H1 (cell line): ENCODE results near the gene ADGRV1. TPM values are rescaled to one million over a fixed set of nuclear protein-coding genes. Genes with fewer than 3 reads are reported as not detected.

Experiments used
- CTCF ChIA-PET: fragments of 300-600 bp; sonication (Branson Sonifier 250); formaldehyde crosslinking; loops from one replicate; lab custom pipeline; 2021; ENCODE audit not compliant: partially characterized antibody; lab: Charles Lee
- POLR2A ChIA-PET: fragments of 300-600 bp; sonication (Branson Sonifier 250); formaldehyde crosslinking; loops from one replicate; lab custom pipeline; 2021; ENCODE audit warnings: inconsistent platforms; ENCODE audit not compliant: partially characterized antibody; lab: Charles Lee
- DNase-seq, 2 experiments: peaks; one replicate each; pipeline versions ENCODE4 v3.0.0 to v3.0.0-alpha.2; 2010 to 2022; ENCODE audit warnings: low spot score in 2 of 2, low read depth in 1 of 2, mixed read lengths in 1 of 2
- FAIRE-seq: peaks from 2 replicates; lab custom pipeline; 2011; peaks lifted over from hg19 to GRCh38; lab: Jason Lieb, UNC
- H2AFZ ChIP-seq: 2 replicates; pipeline ENCODE4 v1.8.1; 2012; ENCODE audit warnings: low read length, inconsistent platforms
- H2AK5ac ChIP-seq: 2 replicates; pipeline ENCODE4 v1.6.1; 2013; ENCODE audit warnings: low read depth, low read length
- H2BK120ac ChIP-seq: replicated peaks from 2 replicates; pipeline ENCODE3; 2013; ENCODE audit warnings: low read depth, low read length, inconsistent platforms
- H2BK12ac ChIP-seq: 2 replicates; pipeline ENCODE4 v1.6.1; 2013; ENCODE audit warnings: low read depth, low read length
- H2BK15ac ChIP-seq: 2 replicates; pipeline ENCODE4 v1.6.1; 2013; ENCODE audit warnings: low read length
- H2BK20ac ChIP-seq: 2 replicates; pipeline ENCODE4 v1.6.1; 2013; ENCODE audit warnings: low read length
- H2BK5ac ChIP-seq: 2 replicates; pipeline ENCODE4 v1.6.1; 2013; ENCODE audit warnings: low read depth, low read length
- H3K14ac ChIP-seq: 2 replicates; pipeline ENCODE4 v1.6.1; 2013; ENCODE audit warnings: inconsistent platforms; ENCODE audit not compliant: insufficient read length
- H3K18ac ChIP-seq: 2 replicates; pipeline ENCODE4 v1.6.1; 2013; ENCODE audit warnings: low read length; ENCODE audit errors: extremely low read depth
- H3K23ac ChIP-seq: 2 replicates; pipeline ENCODE4 v1.6.1; 2013; ENCODE audit warnings: inconsistent platforms; ENCODE audit not compliant: insufficient read length
- H3K23me2 ChIP-seq: 2 replicates; pipeline ENCODE4 v1.6.1; 2013; ENCODE audit warnings: low read depth, low read length
- H3K27ac ChIP-seq: 2 replicates; pipeline ENCODE4 v1.6.1; 2011; ENCODE audit warnings: low read depth, low read length, inconsistent platforms
- H3K27me3 ChIP-seq, 4 experiments: replicated peaks in 1 of 4; 1 replicate in 1 of 4; 2 replicates in 3 of 4; pipeline versions ENCODE4 v1.6.1 to v1.8.1; 2011 to 2013; ENCODE audit warnings: low read length in 3 of 4, mild to moderate bottlenecking in 3 of 4, inconsistent platforms in 2 of 4, mixed read lengths in 2 of 4, moderate library complexity in 1 of 4; ENCODE audit not compliant: control insufficient read depth in 3 of 4, insufficient read depth in 3 of 4; ENCODE audit errors: extremely low read depth in 1 of 4
- H3K36me3 ChIP-seq, 4 experiments: 2 replicates each; pipeline versions ENCODE4 v1.6.1 to v1.8.1; 2011 to 2013; ENCODE audit warnings: mild to moderate bottlenecking in 4 of 4, low read length in 3 of 4, moderate library complexity in 2 of 4, control low read depth in 1 of 4, inconsistent platforms in 1 of 4; ENCODE audit not compliant: insufficient read depth in 4 of 4, control insufficient read depth in 2 of 4
- H3K4ac ChIP-seq: replicated peaks from 2 replicates; pipeline ENCODE3; 2013; ENCODE audit warnings: low read length, low read depth, mixed read lengths, inconsistent platforms; ENCODE audit not compliant: insufficient read length
- H3K4me1 ChIP-seq, 4 experiments: replicated peaks in 1 of 4; 1 replicate in 1 of 4; 2 replicates in 3 of 4; pipeline versions ENCODE4 v1.6.1 to v1.8.1; 2011 to 2013; ENCODE audit warnings: low read length in 3 of 4, inconsistent platforms in 2 of 4, mixed read lengths in 1 of 4; ENCODE audit not compliant: insufficient read depth in 4 of 4, control insufficient read depth in 3 of 4
- H3K4me2 ChIP-seq, 2 experiments: 2 replicates each; pipeline versions ENCODE4 v1.6.1 to v1.8.1; 2011 to 2013; ENCODE audit warnings: low read depth in 2 of 2, low read length in 2 of 2, control low read depth in 1 of 2, inconsistent platforms in 1 of 2, mild to moderate bottlenecking in 1 of 2; ENCODE audit not compliant: insufficient read depth in 1 of 2
- H3K4me3 ChIP-seq, 4 experiments: fragments of 200-600, 300-600 bp in 1 of 4; sonication (generic), shearing (Covaris generic), sonication (Bioruptor Twin) in 1 of 4; 2 replicates each; pipeline versions ENCODE4 v1.5.1 to v1.8.1; 2011 to 2016; ENCODE audit warnings: low read length in 4 of 4, low read depth in 3 of 4, control low read depth in 2 of 4, inconsistent platforms in 2 of 4, mild to moderate bottlenecking in 2 of 4, mixed read lengths in 1 of 4, moderate library complexity in 1 of 4; ENCODE audit not compliant: insufficient read depth in 2 of 4; ENCODE audit errors: extremely low read depth in 1 of 4
- H3K56ac ChIP-seq: replicated peaks from 2 replicates; pipeline ENCODE3; 2013; ENCODE audit warnings: low read depth, mild to moderate bottlenecking, mixed read lengths, low read length, inconsistent platforms; ENCODE audit not compliant: insufficient read length
- H3K79me1 ChIP-seq: 2 replicates; pipeline ENCODE4 v1.6.1; 2013; ENCODE audit warnings: low read depth, low read length, control low read depth
- H3K79me2 ChIP-seq, 2 experiments: 2 replicates each; pipeline versions ENCODE4 v1.6.1 to v1.8.1; 2012 to 2013; ENCODE audit warnings: low read length in 2 of 2, mild to moderate bottlenecking in 2 of 2, inconsistent platforms in 1 of 2; ENCODE audit not compliant: insufficient read depth in 2 of 2, control insufficient read depth in 1 of 2
- H3K9ac ChIP-seq, 4 experiments: replicated peaks in 1 of 4; 1 replicate in 1 of 4; 2 replicates in 3 of 4; pipeline versions ENCODE4 v1.6.1 to v1.8.1; 2011 to 2013; ENCODE audit warnings: low read depth in 3 of 4, low read length in 3 of 4, control low read depth in 2 of 4, mild to moderate bottlenecking in 2 of 4, moderate library complexity in 2 of 4, inconsistent platforms in 1 of 4; ENCODE audit errors: extremely low read depth in 1 of 4
- H3K9me3 ChIP-seq, 2 experiments: 2 replicates each; pipeline versions ENCODE4 v1.6.1 to v1.8.1; 2012 to 2013; ENCODE audit warnings: mild to moderate bottlenecking in 2 of 2, moderate library complexity in 2 of 2, control low read depth in 1 of 2, inconsistent platforms in 1 of 2, low read depth in 1 of 2, low read length in 1 of 2, mixed read lengths in 1 of 2; ENCODE audit not compliant: insufficient read depth in 2 of 2
- H4K20me1 ChIP-seq, 2 experiments: replicated peaks in 1 of 2; 2 replicates each; pipeline versions ENCODE3 to v1.8.1; 2011 to 2013; ENCODE audit warnings: inconsistent platforms in 2 of 2, low read length in 2 of 2, mild to moderate bottlenecking in 1 of 2; ENCODE audit not compliant: insufficient read depth in 2 of 2, control insufficient read depth in 1 of 2
- H4K5ac ChIP-seq: 2 replicates; pipeline ENCODE4 v1.6.1; 2013; ENCODE audit warnings: low read length, low read depth, mixed read lengths, inconsistent platforms; ENCODE audit not compliant: insufficient read length
- H4K8ac ChIP-seq: 2 replicates; pipeline ENCODE4 v1.8.0; 2013; ENCODE audit warnings: mild to moderate bottlenecking, moderate library complexity, low read length, inconsistent platforms; ENCODE audit not compliant: insufficient read depth; ENCODE audit errors: extremely low read depth
- H4K91ac ChIP-seq: replicated peaks from 2 replicates; pipeline ENCODE3; 2013; ENCODE audit warnings: low read length, mixed read lengths, inconsistent platforms; ENCODE audit not compliant: insufficient read length
- CHD1 ChIP-seq: IDR thresholded peaks from 2 replicates; pipeline ENCODE4 v1.6.1; 2012; ENCODE audit warnings: low read depth, low read length, improper control_type of control experiment
- FOSL1 ChIP-seq: IDR thresholded peaks from 2 replicates; pipeline ENCODE4 v1.6.1; 2011; ENCODE audit warnings: mild to moderate bottlenecking, low read depth, low read length, moderate library complexity; ENCODE audit not compliant: insufficient read depth
- NRF1 ChIP-seq: IDR thresholded peaks from 2 replicates; pipeline ENCODE4 v1.6.1; 2011; ENCODE audit warnings: mild to moderate bottlenecking, low read depth, low read length, improper control_type of control experiment
- POLR2A ChIP-seq, 2 experiments: IDR thresholded peaks; 1 replicate in 1 of 2; 2 replicates in 1 of 2; pipeline ENCODE4 v1.6.1; 2011; ENCODE audit warnings: low read depth in 2 of 2, low read length in 2 of 2, mild to moderate bottlenecking in 2 of 2; ENCODE audit errors: control extremely low read depth in 1 of 2
- RXRA ChIP-seq: IDR thresholded peaks from 2 replicates; pipeline ENCODE4 v1.6.1; 2011; ENCODE audit warnings: low read depth, mild to moderate bottlenecking, low read length, moderate library complexity; ENCODE audit not compliant: insufficient read depth
- SIRT6 ChIP-seq: IDR thresholded peaks from one replicate; pipeline ENCODE4 v1.7.1; 2012; ENCODE audit warnings: low read length, inconsistent platforms
- SUZ12 ChIP-seq: fragments of 200-600 bp; sonication (generic); IDR thresholded peaks from 2 replicates; pipeline ENCODE4 v1.6.1; 2012; ENCODE audit warnings: mild to moderate bottlenecking, inconsistent platforms, low read length, moderate library complexity, mixed read lengths
- YY1 ChIP-seq: IDR thresholded peaks from 2 replicates; pipeline ENCODE4 v1.6.1; 2011; ENCODE audit warnings: low read depth, mild to moderate bottlenecking, low read length
- WGBS, 2 experiments: shearing (Covaris generic) in 1 of 2; methylation state at CpG; one replicate each; pipeline versions ENCODE4 v1.1.6 to v1.1.7; 2013 to 2015; ENCODE audit warnings: low lambda C conversion rate in 2 of 2, mixed read lengths in 2 of 2, inconsistent platforms in 1 of 2, low coverage in 1 of 2, missing lambda C conversion rate in 1 of 2; ENCODE audit not compliant: insufficient replicate concordance in 2 of 2, insufficient coverage in 1 of 2, insufficient read length in 1 of 2; ENCODE audit errors: extremely low coverage in 1 of 2, missing lambda C conversion rate in 1 of 2; 5-methylcytosine and 5-hydroxymethylcytosine counted together
- polyA plus RNA-seq, 7 experiments: library from polyadenylated mRNA; depleted of rRNA in 3 of 7; stranded (reverse) in 5 of 7; unstranded in 2 of 7; fragments of >200 nt in 5 of 7; fragments of 200-250 nt in 2 of 7; gene quantifications; 1 replicate in 5 of 7; 2 replicates in 1 of 7; 4 replicates in 1 of 7; pipeline versions ENCODE4 v1.2.1 to v1.2.3, GENCODE V29; 2011 to 2013; ENCODE audit warnings: missing spikeins in 2 of 7, mixed read lengths in 2 of 7
- total RNA-seq: library from RNA; stranded (reverse); fragmentation: NEBNext Ultra II Directional; extraction: Animal tissue kit (Norgen Biotek cat#: 25700); gene quantifications from 2 replicates; pipeline ENCODE4 v1.2.1, GENCODE V29; 2021
- TF ChIP-seq, protein P1 (sequence below), 3 experiments: IDR thresholded peaks; 1 replicate in 2 of 3; 2 replicates in 1 of 3; pipeline versions ENCODE4 v1.5.1 to v1.6.1; 2011; ENCODE audit warnings: low read length in 3 of 3, mild to moderate bottlenecking in 3 of 3, inconsistent platforms in 2 of 3, low read depth in 1 of 3, moderate library complexity in 1 of 3; ENCODE audit not compliant: insufficient read depth in 1 of 3; ENCODE audit errors: control extremely low read depth in 1 of 3

Gene ADGRV1
- total and polyA plus RNA-seq, 2 of the 8 experiments (the other 6 are each of a cell fraction or from before 2014, with no cell fraction given): 53.1 to 62.2 TPM

DNA sequence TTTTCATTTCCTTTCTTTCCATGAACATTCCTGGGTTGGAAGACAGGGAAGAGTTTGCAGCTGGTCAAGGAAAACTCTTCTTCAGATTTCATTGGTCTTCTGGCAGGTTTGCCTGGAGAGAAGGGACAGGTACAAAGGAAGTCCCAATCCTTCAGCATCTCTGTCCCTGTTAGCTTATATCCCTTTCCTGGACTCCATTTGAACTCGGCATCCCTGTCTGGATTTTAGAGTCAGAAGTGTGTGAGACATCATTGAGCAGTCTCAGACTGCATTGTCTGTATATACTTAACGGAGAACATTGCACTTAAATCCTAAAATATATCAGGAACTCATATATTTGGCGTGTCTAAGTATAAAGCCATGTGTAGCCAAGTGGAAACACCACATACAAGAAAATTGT lies 54.9 kb downstream of the ADGRV1 start:
- no peak overlapping the region for H3K27ac ChIP-seq
- no peak overlapping the region for H3K4me3 ChIP-seq
- DNase-seq: no peak
- H3K79me2 ChIP-seq: peaks cover 0 to 57% of the 10 kb centered on the region in 2 experiments; a peak in 2 of 4 replicates
- peaks cover 0 to 17% (median 1%) of the 10 kb centered on the region in 4 experiments; a peak in 2 of 8 replicates for H3K36me3 ChIP-seq
- 91% methylated on average over 3 of the region's 3 CpGs; no CpG with 5 or more reads in 1 of the 2 experiments for WGBS, 2 experiments
- H3K9me3 ChIP-seq: no peaks in the 10 kb centered on the region
- no peak overlapping the region for H2BK20ac ChIP-seq
- no peak overlapping the region for H2BK12ac ChIP-seq
- peaks cover 0 to 2% of the 10 kb centered on the region in 2 experiments for H4K20me1 ChIP-seq
- H2AFZ ChIP-seq: no peak overlapping the region
- H3K9ac ChIP-seq: no peak overlapping the region
- no peaks in the 10 kb centered on the region for H3K23me2 ChIP-seq
- no peak overlapping the region for H3K23ac ChIP-seq
- H3K27me3 ChIP-seq: no peaks in the 10 kb centered on the region
- POLR2A ChIA-PET: no interaction called here
- H4K8ac ChIP-seq: no peak overlapping the region
- H2BK120ac ChIP-seq: no peak overlapping the region
- H3K79me1 ChIP-seq: no peaks in the 10 kb centered on the region
- no peak for TF ChIP-seq CHD1
- TF ChIP-seq NRF1: no peak
- TF ChIP-seq POLR2A (IDR thresholded peaks at IDR 0.05; ENCODE audit: control extremely low read depth in 1 of 2, low read depth in 2 of 2, low read length in 2 of 2): no peak
- TF ChIP-seq, protein P1, sequence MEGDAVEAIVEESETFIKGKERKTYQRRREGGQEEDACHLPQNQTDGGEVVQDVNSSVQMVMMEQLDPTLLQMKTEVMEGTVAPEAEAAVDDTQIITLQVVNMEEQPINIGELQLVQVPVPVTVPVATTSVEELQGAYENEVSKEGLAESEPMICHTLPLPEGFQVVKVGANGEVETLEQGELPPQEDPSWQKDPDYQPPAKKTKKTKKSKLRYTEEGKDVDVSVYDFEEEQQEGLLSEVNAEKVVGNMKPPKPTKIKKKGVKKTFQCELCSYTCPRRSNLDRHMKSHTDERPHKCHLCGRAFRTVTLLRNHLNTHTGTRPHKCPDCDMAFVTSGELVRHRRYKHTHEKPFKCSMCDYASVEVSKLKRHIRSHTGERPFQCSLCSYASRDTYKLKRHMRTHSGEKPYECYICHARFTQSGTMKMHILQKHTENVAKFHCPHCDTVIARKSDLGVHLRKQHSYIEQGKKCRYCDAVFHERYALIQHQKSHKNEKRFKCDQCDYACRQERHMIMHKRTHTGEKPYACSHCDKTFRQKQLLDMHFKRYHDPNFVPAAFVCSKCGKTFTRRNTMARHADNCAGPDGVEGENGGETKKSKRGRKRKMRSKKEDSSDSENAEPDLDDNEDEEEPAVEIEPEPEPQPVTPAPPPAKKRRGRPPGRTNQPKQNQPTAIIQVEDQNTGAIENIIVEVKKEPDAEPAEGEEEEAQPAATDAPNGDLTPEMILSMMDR (IDR thresholded peaks at IDR 0.05; ENCODE audit: control extremely low read depth in 1 of 3, insufficient read depth in 1 of 3, low read depth in 1 of 3, low read length in 3 of 3): no peak
- no peak for TF ChIP-seq SUZ12
- no peak for TF ChIP-seq RXRA
- TF ChIP-seq FOSL1: no peak
- no peak for TF ChIP-seq YY1
- TF ChIP-seq SIRT6: no peak
- TF ChIP-seq, all 59 proteins: peak for 0
- Histone ChIP-seq H3K4me2 (no peak overlapping the region), H3K14ac (no peak overlapping the region), H3K4ac (no peak overlapping the region), H3K18ac (no peak overlapping the region), H2BK5ac (no peak overlapping the region), H4K91ac (no peak overlapping the region), H2AK5ac (no peak overlapping the region), H3K4me1 (peaks cover 0 to 5% (median 0%) of the 10 kb centered on the region in 4 experiments; a peak in 2 of 7 replicates), H4K5ac (no peak overlapping the region), H3K56ac (no peak overlapping the region), H2BK15ac (no peak overlapping the region)
- no peak for FAIRE-seq
- CTCF ChIA-PET: interaction anchor here (0.7 kb wide), 1 partner anchor 14 kb away, joined by 3 read pairs; no protein-coding TSS in a partner anchor
